Panc1 (cell line): ENCODE results near the gene LACRT. TPM values are rescaled to one million over a fixed set of nuclear protein-coding genes. Genes with fewer than 3 reads are reported as not detected.

Experiments
- ATAC-seq: fragments of 200-7000 bp; cut with Tn5 transposase; 2 replicates; pipeline ENCODE4 v1.9.1; 2020; ENCODE audit warnings: mild to moderate bottlenecking, moderate library complexity
- BruUV-seq: library from RNA; stranded (reverse); fragments of 400-500 nt; replicated peaks from 2 replicates; lab custom pipeline; 2021; lab: Mats Ljungman, UMichigan
- CTCF ChIA-PET: fragments of 300-600 bp; sonication (Branson Sonifier 250); formaldehyde crosslinking; loops from one replicate; lab custom pipeline; 2022; ENCODE audit warnings: antibody characterized with exemption; lab: Charles Lee
- POLR2A ChIA-PET: fragments of 300-600 bp; sonication (Branson Sonifier 250); formaldehyde crosslinking; loops from one replicate; lab custom pipeline; 2022; ENCODE audit warnings: antibody characterized with exemption; lab: Charles Lee
- DNase-seq: peaks from one replicate; pipeline ENCODE4 v3.0.0-alpha.2; 2010; ENCODE audit warnings: low read depth, low spot score
- H3K27ac ChIP-seq: 2 replicates; pipeline ENCODE4 v1.5.1; 2011; ENCODE audit warnings: mild to moderate bottlenecking, low read length, inconsistent platforms
- H3K27me3 ChIP-seq: fragments of 200-500 bp; sonication (Bioruptor generic); 2 replicates; pipeline ENCODE4 v1.6.0; 2014; ENCODE audit warnings: low read length, inconsistent platforms; ENCODE audit not compliant: control insufficient read depth, insufficient read depth
- H3K36me3 ChIP-seq: fragments of 200-500 bp; sonication (Bioruptor generic); 2 replicates; pipeline ENCODE4 v1.5.1; 2014; ENCODE audit warnings: inconsistent platforms, mild to moderate bottlenecking, low read length, moderate library complexity; ENCODE audit not compliant: control insufficient read depth, insufficient read depth
- H3K4me1 ChIP-seq: 2 replicates; pipeline ENCODE4 v1.5.1; 2011; ENCODE audit warnings: inconsistent platforms, mild to moderate bottlenecking, low read length, moderate library complexity; ENCODE audit not compliant: control insufficient read depth, insufficient read depth
- H3K4me3 ChIP-seq, 2 experiments: 2 replicates each; pipeline ENCODE4 v1.5.1; 2011 to 2012; ENCODE audit warnings: low read depth in 2 of 2, low read length in 2 of 2, mild to moderate bottlenecking in 2 of 2, inconsistent platforms in 1 of 2, moderate library complexity in 1 of 2
- H3K9me3 ChIP-seq: fragments of 200-500 bp; sonication (Bioruptor generic); 2 replicates; pipeline ENCODE4 v1.5.1; 2014; ENCODE audit warnings: low read depth, mild to moderate bottlenecking, inconsistent platforms, low read length, moderate library complexity; ENCODE audit not compliant: control insufficient read depth, insufficient read depth
- CTCF ChIP-seq: fragments of 450-650 bp; IDR thresholded peaks from 2 replicates; pipeline ENCODE4 v1.5.1; 2017; ENCODE audit warnings: mild to moderate bottlenecking
- POLR2AphosphoS5 ChIP-seq: IDR thresholded peaks from 2 replicates; pipeline ENCODE4 v1.6.1; 2012; ENCODE audit warnings: mild to moderate bottlenecking, low read depth, low read length, moderate library complexity
- REST ChIP-seq, 2 experiments: IDR thresholded peaks; 2 replicates each; pipeline ENCODE4 v1.6.1; 2011 to 2012; ENCODE audit warnings: low read depth in 2 of 2, control low read depth in 1 of 2, low read length in 1 of 2, mild to moderate bottlenecking in 1 of 2, moderate library complexity in 1 of 2; ENCODE audit not compliant: insufficient read depth in 1 of 2
- SIN3A ChIP-seq: IDR thresholded peaks from 2 replicates; pipeline ENCODE4 v1.6.1; 2012; ENCODE audit warnings: low read depth, mild to moderate bottlenecking, low read length, moderate library complexity, borderline replicate concordance; ENCODE audit not compliant: insufficient read depth
- TCF7L2 ChIP-seq: IDR thresholded peaks from 2 replicates; pipeline ENCODE4 v1.6.1; 2011; ENCODE audit warnings: mild to moderate bottlenecking, low read depth, low read length, inconsistent platforms
- in situ Hi-C: cut with HindIII; loops from 2 replicates; pipeline ENCODE4 v1.10.0; 2016; ENCODE audit warnings: low sequenced_read_pairs, low pct_unique_long_range_greater_than_20kb
- intact Hi-C: fragments of 100-400 bp; cut with micrococcal nuclease; formaldehyde crosslinking; loops from one replicate; pipeline ENCODE4 v1.10.0; 2022; ENCODE audit not compliant: unreplicated experiment
- total RNA-seq: library from RNA; stranded (reverse); gene quantifications from one replicate; pipeline ENCODE4 v1.2.1, GENCODE V29; 2021; ENCODE audit not compliant: unreplicated experiment

LACRT gene
- total RNA-seq, 1 experiment from 2014 or later = not detected

GRCh38 chr12:54678131-54678530 is 43.4 kb upstream of the LACRT start:
- ATAC-seq = no peak
- no TSS peak for BruUV-seq

GRCh38 chr12:54667945-54668344 is 33.2 kb upstream of the LACRT start:
- in situ Hi-C loops = no loop called here
- Histone ChIP-seq H3K4me1 (no peaks in the 10 kb centered on the region), H3K27me3 (peaks cover 12% of the 10 kb centered on the region), H3K4me3 (no peak overlapping the region), H3K27ac (no peak overlapping the region), H3K36me3 (no peaks in the 10 kb centered on the region), H3K9me3 (no peaks in the 10 kb centered on the region)
- TF ChIP-seq REST (IDR thresholded peaks at IDR 0.05; ENCODE audit: insufficient read depth in 1 of 2, low read depth in 2 of 2, low read length in 1 of 2) (no peak), POLR2AphosphoS5 (no peak), SIN3A (no peak), CTCF (no peak), TCF7L2 (no peak)
- BruUV-seq = no TSS peak
- intact Hi-C loops = no loop called here
- no peak for DNase-seq
- CTCF ChIA-PET = no interaction called here
- POLR2A ChIA-PET = no interaction called here
- ATAC-seq = no peak

More at GRCh38 chr12:54678131-54678530, 43.4 kb upstream of the LACRT start:
- H3K4me1 ChIP-seq = no peaks in the 10 kb centered on the region
- H3K27me3 ChIP-seq = peaks cover 24% of the 10 kb centered on the region; the same call in 1 of the 2 replicates
- DNase-seq = no peak
- in situ Hi-C loops (no loop called here), intact Hi-C loops (no loop called here)
- POLR2A ChIA-PET = no interaction called here
- H3K36me3 ChIP-seq = no peaks in the 10 kb centered on the region
- H3K4me3 ChIP-seq = no peak overlapping the region
- no peak overlapping the region for H3K27ac ChIP-seq
- no peak for TF ChIP-seq REST (IDR thresholded peaks at IDR 0.05; ENCODE audit: insufficient read depth in 1 of 2, low read depth in 2 of 2, low read length in 1 of 2)
- TF ChIP-seq TCF7L2 = no peak
- TF ChIP-seq POLR2AphosphoS5 = no peak
- no peak for TF ChIP-seq CTCF
- TF ChIP-seq SIN3A = no peak
- no peaks in the 10 kb centered on the region for H3K9me3 ChIP-seq
- CTCF ChIA-PET = no interaction called here
